Measurements from ENCODE around the gene HSPB8. TPM values are rescaled to one million over a fixed set of nuclear protein-coding genes. Genes with fewer than 3 reads are reported as not detected.

Gene HSPB8, protein sequence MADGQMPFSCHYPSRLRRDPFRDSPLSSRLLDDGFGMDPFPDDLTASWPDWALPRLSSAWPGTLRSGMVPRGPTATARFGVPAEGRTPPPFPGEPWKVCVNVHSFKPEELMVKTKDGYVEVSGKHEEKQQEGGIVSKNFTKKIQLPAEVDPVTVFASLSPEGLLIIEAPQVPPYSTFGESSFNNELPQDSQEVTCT
- total RNA-seq: 94.5 TPM

GRCh38 chr12:119178544-119179334 lies at the start of gene HSPB8:
TSS of gene HSPB8 (plus strand) at chr12:119178931. CDS start at chr12:119179313, 382 bp downstream.
- H3K9ac ChIP-seq (ENCODE audit: low read depth in 1 of 3, low read length in 3 of 3): peak within 1 kb of the TSS; percentile 96 to 100 (median 96)
- H3K9me3 ChIP-seq (ENCODE audit: control insufficient read depth in 3 of 3, low read length in 3 of 3): no peaks in the 10 kb centered on the region
- peak within 1 kb of the TSS; percentile 82 to 100 (median 93) for H3K4me3 ChIP-seq (ENCODE audit: low read length in 3 of 3)
- H3K27me3 ChIP-seq (ENCODE audit: control insufficient read depth in 3 of 3, insufficient read depth in 3 of 3, low read length in 3 of 3): no peaks in the 10 kb centered on the region
- peak within 1 kb of the TSS; percentile 99 for H3K27ac ChIP-seq (ENCODE audit: low read depth, low read length)
- H3K4me1 ChIP-seq (ENCODE audit: control insufficient read depth in 3 of 3, insufficient read depth in 3 of 3, low read length in 3 of 3): peaks cover 29 to 40% (median 40%) of the 10 kb centered on the region in 3 donors
- H3K36me3 ChIP-seq (ENCODE audit: control insufficient read depth in 3 of 3, insufficient read depth in 3 of 3, low read length in 3 of 3): peaks cover 2 to 27% (median 18%) of the 10 kb centered on the region in 3 donors

- Histone ChIP-seq H3K4me1 (ENCODE audit: control insufficient read depth in 3 of 3, insufficient read depth in 3 of 3, low read length in 3 of 3) (no peaks in the 10 kb centered on the region), H3K9me3 (ENCODE audit: control insufficient read depth in 3 of 3, low read length in 3 of 3) (peaks cover 0 to 4% (median 0%) of the 10 kb centered on the region in 3 donors), H3K9ac (ENCODE audit: low read depth in 1 of 3, low read length in 3 of 3) (no peak overlapping the region), H3K36me3 (ENCODE audit: control insufficient read depth in 3 of 3, insufficient read depth in 3 of 3, low read length in 3 of 3) (no peaks in the 10 kb centered on the region), H3K27ac (ENCODE audit: low read depth, low read length) (no peak overlapping the region), H3K4me3 (ENCODE audit: low read length in 3 of 3) (no peak overlapping the region), H3K27me3 (ENCODE audit: control insufficient read depth in 3 of 3, insufficient read depth in 3 of 3, low read length in 3 of 3) (no peaks in the 10 kb centered on the region)
Observed at GRCh38 chr12:119129827-119130434, 48.8 kb upstream of the HSPB8 start.

GRCh38 chr12:119130523-119130922 lies 48.2 kb upstream of the HSPB8 start:
- H3K9ac ChIP-seq (ENCODE audit: low read depth in 1 of 3, low read length in 3 of 3): no peak overlapping the region
- H3K9me3 ChIP-seq (ENCODE audit: control insufficient read depth in 3 of 3, low read length in 3 of 3): peaks cover 0 to 4% (median 0%) of the 10 kb centered on the region in 3 donors
- no peaks in the 10 kb centered on the region for H3K36me3 ChIP-seq (ENCODE audit: control insufficient read depth in 3 of 3, insufficient read depth in 3 of 3, low read length in 3 of 3)
- no peaks in the 10 kb centered on the region for H3K4me1 ChIP-seq (ENCODE audit: control insufficient read depth in 3 of 3, insufficient read depth in 3 of 3, low read length in 3 of 3)
- H3K27ac ChIP-seq (ENCODE audit: low read depth, low read length): no peak overlapping the region
- no peak overlapping the region for H3K4me3 ChIP-seq (ENCODE audit: low read length in 3 of 3)
- H3K27me3 ChIP-seq (ENCODE audit: control insufficient read depth in 3 of 3, insufficient read depth in 3 of 3, low read length in 3 of 3): no peaks in the 10 kb centered on the region

GRCh38 chr12:119134284-119135072 lies 44.3 kb upstream of the HSPB8 start:
- Histone ChIP-seq H3K9ac (ENCODE audit: low read depth in 1 of 3, low read length in 3 of 3) (no peak overlapping the region), H3K27ac (ENCODE audit: low read depth, low read length) (no peak overlapping the region), H3K9me3 (ENCODE audit: control insufficient read depth in 3 of 3, low read length in 3 of 3) (peaks cover 0 to 4% (median 0%) of the 10 kb centered on the region in 3 donors), H3K4me3 (ENCODE audit: low read length in 3 of 3) (no peak overlapping the region), H3K4me1 (ENCODE audit: control insufficient read depth in 3 of 3, insufficient read depth in 3 of 3, low read length in 3 of 3) (no peaks in the 10 kb centered on the region), H3K27me3 (ENCODE audit: control insufficient read depth in 3 of 3, insufficient read depth in 3 of 3, low read length in 3 of 3) (no peaks in the 10 kb centered on the region), H3K36me3 (ENCODE audit: control insufficient read depth in 3 of 3, insufficient read depth in 3 of 3, low read length in 3 of 3) (no peaks in the 10 kb centered on the region)

GRCh38 chr12:119136811-119137410 lies 41.8 kb upstream of the HSPB8 start:
- Histone ChIP-seq H3K9ac (ENCODE audit: low read depth in 1 of 3, low read length in 3 of 3) (no peak overlapping the region), H3K4me1 (ENCODE audit: control insufficient read depth in 3 of 3, insufficient read depth in 3 of 3, low read length in 3 of 3) (no peaks in the 10 kb centered on the region), H3K4me3 (ENCODE audit: low read length in 3 of 3) (no peak overlapping the region), H3K27ac (ENCODE audit: low read depth, low read length) (no peak overlapping the region), H3K36me3 (ENCODE audit: control insufficient read depth in 3 of 3, insufficient read depth in 3 of 3, low read length in 3 of 3) (no peaks in the 10 kb centered on the region), H3K27me3 (ENCODE audit: control insufficient read depth in 3 of 3, insufficient read depth in 3 of 3, low read length in 3 of 3) (no peaks in the 10 kb centered on the region), H3K9me3 (ENCODE audit: control insufficient read depth in 3 of 3, low read length in 3 of 3) (peaks cover 0 to 4% (median 0%) of the 10 kb centered on the region in 3 donors)

DNA sequence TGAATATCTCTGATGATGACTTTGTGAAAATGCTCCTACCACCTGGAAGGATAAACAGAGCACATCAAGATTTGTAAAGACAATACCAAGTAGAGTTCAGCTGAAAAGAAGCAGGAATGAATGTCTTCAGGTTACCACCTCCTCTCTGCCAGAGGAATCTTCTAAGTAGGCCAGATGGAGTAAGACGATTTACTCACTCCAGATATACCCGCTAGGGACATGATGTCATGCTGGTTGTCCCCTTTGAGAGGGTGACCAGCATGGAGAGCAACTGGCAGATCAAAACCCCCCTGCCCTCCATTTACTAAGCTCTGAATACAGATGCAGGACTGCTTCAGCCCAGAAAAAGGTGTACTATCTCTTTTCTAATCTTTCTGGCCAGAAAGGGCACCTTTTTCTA lies 39.3 kb upstream of the HSPB8 start:
- no peak overlapping the region for H3K27ac ChIP-seq (ENCODE audit: low read depth, low read length)

GRCh38 chr12:119145367-119145766 lies 33.4 kb upstream of the HSPB8 start:
- H3K27ac ChIP-seq (ENCODE audit: low read depth, low read length): no peak overlapping the region
- H3K27me3 ChIP-seq (ENCODE audit: control insufficient read depth in 3 of 3, insufficient read depth in 3 of 3, low read length in 3 of 3): peaks cover 0 to 5% (median 0%) of the 10 kb centered on the region in 3 donors
- H3K4me3 ChIP-seq (ENCODE audit: low read length in 3 of 3): no peak overlapping the region
- no peaks in the 10 kb centered on the region for H3K36me3 ChIP-seq (ENCODE audit: control insufficient read depth in 3 of 3, insufficient read depth in 3 of 3, low read length in 3 of 3)
- no peaks in the 10 kb centered on the region for H3K9me3 ChIP-seq (ENCODE audit: control insufficient read depth in 3 of 3, low read length in 3 of 3)
- peaks cover 5 to 9% (median 6%) of the 10 kb centered on the region in 3 donors for H3K4me1 ChIP-seq (ENCODE audit: control insufficient read depth in 3 of 3, insufficient read depth in 3 of 3, low read length in 3 of 3)
- no peak overlapping the region for H3K9ac ChIP-seq (ENCODE audit: low read depth in 1 of 3, low read length in 3 of 3)

More for the DNA sequence above, 39.3 kb upstream of the HSPB8 start:
- Histone ChIP-seq H3K9ac (ENCODE audit: low read depth in 1 of 3, low read length in 3 of 3) (no peak overlapping the region), H3K36me3 (ENCODE audit: control insufficient read depth in 3 of 3, insufficient read depth in 3 of 3, low read length in 3 of 3) (no peaks in the 10 kb centered on the region), H3K27me3 (ENCODE audit: control insufficient read depth in 3 of 3, insufficient read depth in 3 of 3, low read length in 3 of 3) (no peaks in the 10 kb centered on the region), H3K9me3 (ENCODE audit: control insufficient read depth in 3 of 3, low read length in 3 of 3) (no peaks in the 10 kb centered on the region), H3K4me1 (ENCODE audit: control insufficient read depth in 3 of 3, insufficient read depth in 3 of 3, low read length in 3 of 3) (no peaks in the 10 kb centered on the region), H3K4me3 (ENCODE audit: low read length in 3 of 3) (no peak overlapping the region)

DNA sequence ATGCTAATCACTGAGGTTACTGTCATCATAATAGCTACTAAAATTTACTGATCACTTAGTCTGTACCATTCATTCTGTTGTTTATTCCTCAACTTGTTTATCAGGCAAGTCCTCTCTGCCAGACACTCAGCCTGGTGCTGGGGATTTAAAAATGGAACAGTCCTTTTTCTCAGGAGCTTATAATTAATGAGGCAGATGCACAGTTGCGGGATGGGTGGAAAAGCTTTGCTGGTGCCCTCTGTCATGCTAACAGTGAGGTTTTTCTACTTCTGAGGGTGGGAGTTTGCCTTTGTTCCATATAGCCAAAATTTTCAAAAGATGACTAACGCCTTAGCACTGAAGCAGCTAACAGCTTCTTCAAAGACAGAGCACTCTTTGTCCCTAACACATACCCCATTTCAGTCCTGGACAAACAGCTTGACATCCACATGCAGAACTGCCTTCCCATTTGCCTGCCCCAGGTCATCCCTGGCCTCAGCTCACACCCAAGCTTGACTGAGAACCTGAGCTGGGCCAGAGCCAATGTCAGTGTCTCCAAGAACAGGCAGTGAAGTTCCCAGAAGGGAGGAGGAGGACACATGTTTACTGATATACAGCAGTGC lies 30.8 kb upstream of the HSPB8 start:
- peaks cover 0 to 5% (median 0%) of the 10 kb centered on the region in 3 donors for H3K9me3 ChIP-seq (ENCODE audit: control insufficient read depth in 3 of 3, low read length in 3 of 3)
- H3K27me3 ChIP-seq (ENCODE audit: control insufficient read depth in 3 of 3, insufficient read depth in 3 of 3, low read length in 3 of 3): peaks cover 0 to 5% (median 0%) of the 10 kb centered on the region in 3 donors
- H3K36me3 ChIP-seq (ENCODE audit: control insufficient read depth in 3 of 3, insufficient read depth in 3 of 3, low read length in 3 of 3): no peaks in the 10 kb centered on the region
- no peak overlapping the region for H3K9ac ChIP-seq (ENCODE audit: low read depth in 1 of 3, low read length in 3 of 3)
- H3K27ac ChIP-seq (ENCODE audit: low read depth, low read length): no peak overlapping the region
- peaks cover 5 to 9% (median 6%) of the 10 kb centered on the region in 3 donors for H3K4me1 ChIP-seq (ENCODE audit: control insufficient read depth in 3 of 3, insufficient read depth in 3 of 3, low read length in 3 of 3)
- H3K4me3 ChIP-seq (ENCODE audit: low read length in 3 of 3): no peak overlapping the region

DNA sequence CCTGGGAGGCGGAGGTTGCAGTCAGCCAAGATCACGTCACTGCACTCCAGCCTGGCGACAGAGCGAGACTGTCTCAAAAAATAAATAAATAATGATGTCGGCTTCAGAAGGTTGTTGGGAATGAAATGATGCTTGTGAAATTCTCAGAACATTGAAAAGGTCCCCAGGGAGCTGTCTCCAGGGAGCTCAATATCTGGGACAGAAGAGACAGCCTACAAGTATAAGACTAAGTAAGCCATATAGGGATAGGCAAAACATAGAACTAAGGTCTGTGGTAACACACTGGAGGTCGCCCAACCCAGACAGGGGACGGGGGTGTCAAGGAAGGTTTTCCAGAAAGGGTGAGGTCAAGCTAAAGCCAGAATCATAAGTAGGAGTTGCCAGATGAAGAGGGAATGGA lies 29.5 kb upstream of the HSPB8 start:
- Histone ChIP-seq H3K36me3 (ENCODE audit: control insufficient read depth in 3 of 3, insufficient read depth in 3 of 3, low read length in 3 of 3) (no peaks in the 10 kb centered on the region), H3K4me3 (ENCODE audit: low read length in 3 of 3) (no peak overlapping the region), H3K27ac (ENCODE audit: low read depth, low read length) (no peak overlapping the region), H3K9me3 (ENCODE audit: control insufficient read depth in 3 of 3, low read length in 3 of 3) (peaks cover 0 to 5% (median 0%) of the 10 kb centered on the region in 3 donors), H3K4me1 (ENCODE audit: control insufficient read depth in 3 of 3, insufficient read depth in 3 of 3, low read length in 3 of 3) (peaks cover 5 to 13% (median 6%) of the 10 kb centered on the region in 3 donors), H3K9ac (ENCODE audit: low read depth in 1 of 3, low read length in 3 of 3) (no peak overlapping the region), H3K27me3 (ENCODE audit: control insufficient read depth in 3 of 3, insufficient read depth in 3 of 3, low read length in 3 of 3) (peaks cover 0 to 5% (median 0%) of the 10 kb centered on the region in 3 donors)

All from skeletal muscle tissue (tissue), 4 donors.